GM21367 (cell line): ENCODE measurements around the gene SCUBE1.

Source experiments
- ATAC-seq: cut with Tn5 transposase; IDR thresholded peaks from one replicate; pipeline ENCODE4 v1.9.1; 2021; ENCODE audit not compliant: unreplicated experiment

The SCUBE1 gene

GRCh38 chr22:43181321-43182076, 161.7 kb downstream of the SCUBE1 start:
- no peak for ATAC-seq

- ATAC-seq, result no peak
Measured at GRCh38 chr22:43180670-43181069, 162.5 kb downstream of the SCUBE1 start.

- no peak for ATAC-seq
Measured at GRCh38 chr22:43179911-43180195, 163.3 kb downstream of the SCUBE1 start.

- ATAC-seq, result no peak
Measured at GRCh38 chr22:43179146-43179910, 163.8 kb downstream of the SCUBE1 start.

GRCh38 chr22:43177479-43177878, 165.7 kb downstream of the SCUBE1 start:
- no peak for ATAC-seq

- no peak for ATAC-seq
Measured at GRCh38 chr22:43176090-43176489, 167.1 kb downstream of the SCUBE1 start.

GRCh38 chr22:43174941-43175531, 168.1 kb downstream of the SCUBE1 start:
- ATAC-seq, result no peak

- ATAC-seq, result no peak
Measured at GRCh38 chr22:43173976-43174720, 169.0 kb downstream of the SCUBE1 start.

GRCh38 chr22:43173566-43173965, 169.6 kb downstream of the SCUBE1 start:
- ATAC-seq, result no peak

GRCh38 chr22:43172191-43172590, 171.0 kb downstream of the SCUBE1 start:
- ATAC-seq, result no peak

- no peak for ATAC-seq
Measured at GRCh38 chr22:43171607-43172006, 171.6 kb downstream of the SCUBE1 start.

- no peak for ATAC-seq
Measured at GRCh38 chr22:43171019-43171491, 172.1 kb downstream of the SCUBE1 start.

GRCh38 chr22:43170131-43170480, 173.1 kb downstream of the SCUBE1 start:
- ATAC-seq, result no peak

GRCh38 chr22:43169310-43170130, 173.7 kb downstream of the SCUBE1 start:
- ATAC-seq, result no peak

GRCh38 chr22:43168471-43169309, 174.5 kb downstream of the SCUBE1 start:
- no peak for ATAC-seq

- ATAC-seq, result no peak
Measured at GRCh38 chr22:43167001-43167589, 176.1 kb downstream of the SCUBE1 start.

GRCh38 chr22:43166132-43166930, 176.8 kb downstream of the SCUBE1 start:
- ATAC-seq, result no peak

- ATAC-seq, result no peak
Measured at GRCh38 chr22:43164636-43165035, 178.5 kb downstream of the SCUBE1 start.
